ENCODE measurements around the gene HOPX. TPM values are rescaled to one million over a fixed set of nuclear protein-coding genes. Genes with fewer than 3 reads are reported as not detected.

The HOPX gene, protein sequence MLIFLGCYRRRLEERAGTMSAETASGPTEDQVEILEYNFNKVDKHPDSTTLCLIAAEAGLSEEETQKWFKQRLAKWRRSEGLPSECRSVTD
- not detected in 5 replicates for total RNA-seq (2022; extraction: Qiagen RNA extraction)

DNA sequence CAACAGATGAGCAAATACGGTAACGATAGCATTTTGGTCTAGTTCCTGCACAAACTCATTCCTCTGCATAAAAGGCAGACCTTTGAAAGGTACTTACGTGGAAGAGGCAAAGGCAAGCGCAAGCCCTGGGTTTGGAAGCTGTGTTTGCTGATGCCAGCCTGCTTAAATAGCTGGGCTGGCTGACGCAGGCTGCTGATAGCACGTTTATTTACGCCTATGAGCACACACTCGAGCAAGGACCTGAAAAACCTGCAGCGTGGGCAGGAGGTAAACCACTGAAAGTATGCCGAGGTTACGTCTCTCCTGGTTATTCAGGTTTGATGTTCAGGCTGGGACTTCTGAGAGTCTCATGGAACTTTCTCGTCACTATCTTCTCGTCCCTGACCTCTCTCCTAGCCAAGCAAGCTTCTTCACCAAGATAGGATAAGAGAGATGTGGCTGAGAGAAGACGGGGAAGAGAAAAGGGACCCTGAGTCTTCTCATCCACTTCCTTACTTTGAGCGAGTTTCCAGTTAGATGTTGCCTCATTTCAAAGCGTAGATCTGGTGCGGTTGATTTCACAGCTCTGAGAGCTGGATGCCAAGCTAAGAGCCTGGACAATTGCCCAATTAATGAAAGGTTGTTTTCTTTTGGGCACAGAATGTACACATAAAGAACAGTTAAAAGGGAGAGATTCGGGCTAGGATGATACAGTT, at the start of gene HOPX:
Gene HOPX, minus strand, starts transcription at position 139 of the 695 bp plus-strand sequence. CDS start 23,480 bp downstream, outside the sequence.

Other genes with a start within 250 kb of the HOPX start
- gene PPAT, start 245.7 kb downstream of the HOPX start, total RNA-seq (2022; extraction: Qiagen RNA extraction) = 14.4 to 20.5 TPM (median 15.9 TPM) in 5 replicates
- gene PAICS, start 245.0 kb downstream of the HOPX start, total RNA-seq (2022; extraction: Qiagen RNA extraction) = 114 to 144 TPM (median 123 TPM) in 5 replicates
- 41.7 to 56.1 TPM (median 46.6 TPM) in 5 replicates for gene SRP72, start 213.7 kb downstream of the HOPX start, total RNA-seq (2022; extraction: Qiagen RNA extraction)
- 0.06 to 0.07 TPM in 2 of 5 replicates, not detected in the others for gene ARL9, start 175.5 kb downstream of the HOPX start, total RNA-seq (2022; extraction: Qiagen RNA extraction)
- gene SPINK2, start 140.4 kb upstream of the HOPX start, total RNA-seq (2022; extraction: Qiagen RNA extraction) = 0.19 to 0.31 TPM in 2 of 5 replicates, not detected in the others
- gene REST, start 226.6 kb upstream of the HOPX start, total RNA-seq (2022; extraction: Qiagen RNA extraction) = 7.3 to 10.1 TPM (median 8.1 TPM) in 5 replicates

All from A549 treated with AZD2906 at 1 μM for 4 hours (cell line).